B cell (primary cell): ENCODE data around the gene MYLK3. TPM values are rescaled to one million over a fixed set of nuclear protein-coding genes. Genes with fewer than 3 reads are reported as not detected.

Source experiments
- ATAC-seq: fragments of 200-7000 bp; cut with Tn5 transposase; one replicate; pipeline ENCODE4 v1.10.0; 2021; ENCODE audit warnings: low read depth, mild to moderate bottlenecking, moderate number of reproducible peaks, moderate library complexity
- CTCF ChIA-PET: fragments of 350-600 bp; sonication (Branson Sonifier 250); formaldehyde crosslinking; loops from one replicate; lab custom pipeline; 2021; ENCODE audit warnings: antibody characterized with exemption, inconsistent platforms; lab: Charles Lee
- POLR2A ChIA-PET: fragments of 350-600 bp; sonication (Branson Sonifier 250); formaldehyde crosslinking; loops from one replicate; lab custom pipeline; 2021; ENCODE audit warnings: antibody characterized with exemption; lab: Charles Lee
- DNase-seq: peaks from one replicate; pipeline ENCODE4 v3.0.0; 2013
- H2AFZ ChIP-seq: 2 replicates; pipeline ENCODE4 v1.6.1; 2012; ENCODE audit warnings: mild to moderate bottlenecking, low read depth, low read length; ENCODE audit not compliant: insufficient read depth, poor library complexity, severe bottlenecking
- H3K27ac ChIP-seq, 2 donors: 1 replicate in 1 of 2; 2 replicates in 1 of 2; pipeline ENCODE4 v1.5.1; 2012 to 2013; ENCODE audit warnings: low read length in 2 of 2, mild to moderate bottlenecking in 2 of 2, moderate library complexity in 1 of 2
- H3K27me3 ChIP-seq, 4 experiments: fragments of 200-600 bp in 1 of 4; sonication (generic) in 1 of 4; replicated peaks in 1 of 4; 1 replicate in 2 of 4; 2 replicates in 2 of 4; pipeline versions ENCODE4 v1.6.1 to v1.7.0; 2013 to 2016; ENCODE audit warnings: low read length in 3 of 4, mild to moderate bottlenecking in 2 of 4, mixed read lengths in 1 of 4, moderate library complexity in 1 of 4; ENCODE audit not compliant: insufficient read depth in 4 of 4, control insufficient read depth in 3 of 4; ENCODE audit errors: control extremely low read depth in 1 of 4
- H3K36me3 ChIP-seq, 2 experiments: replicated peaks in 1 of 2; 1 replicate in 1 of 2; 2 replicates in 1 of 2; pipeline versions ENCODE4 v1.6.1 to v1.7.1; 2013; ENCODE audit warnings: low read length in 1 of 2; ENCODE audit not compliant: insufficient read depth in 2 of 2, control insufficient read depth in 1 of 2; ENCODE audit errors: control extremely low read depth in 1 of 2, extremely low read depth in 1 of 2
- H3K4me1 ChIP-seq, 2 donors: fragments of 200-600 bp in 1 of 2; sonication (generic) in 1 of 2; 1 replicate in 1 of 2; 2 replicates in 1 of 2; pipeline versions ENCODE4 v1.5.1 to v1.6.1; 2013 to 2017; ENCODE audit warnings: low read length in 2 of 2; ENCODE audit not compliant: control insufficient read depth in 2 of 2, insufficient read depth in 2 of 2
- H3K4me2 ChIP-seq: replicated peaks from 2 replicates; pipeline ENCODE3; 2012; ENCODE audit warnings: mild to moderate bottlenecking, low read depth, low read length; ENCODE audit not compliant: poor library complexity, severe bottlenecking
- H3K4me3 ChIP-seq, 5 experiments: fragments of 200-600 bp in 1 of 5; sonication (generic) in 1 of 5; 1 replicate in 3 of 5; 2 replicates in 2 of 5; pipeline versions ENCODE4 v1.5.1 to v1.7.0; 2011 to 2016; ENCODE audit warnings: low read length in 4 of 5, mild to moderate bottlenecking in 4 of 5, low read depth in 2 of 5, control low read depth in 1 of 5, moderate library complexity in 1 of 5; ENCODE audit not compliant: insufficient read depth in 1 of 5; ENCODE audit errors: control extremely low read depth in 1 of 5, extremely low read depth in 1 of 5
- H3K79me2 ChIP-seq: fragments of 200-600 bp; sonication (generic); one replicate; pipeline ENCODE4 v1.6.0; 2016; ENCODE audit warnings: low read length; ENCODE audit not compliant: control insufficient read depth, insufficient read depth
- H3K9ac ChIP-seq: fragments of 200-600 bp; sonication (generic); 2 replicates; pipeline ENCODE4 v1.6.1; 2017; ENCODE audit warnings: mild to moderate bottlenecking, low read length, moderate library complexity
- H3K9me3 ChIP-seq, 3 donors: one replicate each; pipeline versions ENCODE4 v1.6.1 to v1.7.1; 2013; ENCODE audit warnings: low read length in 2 of 3; ENCODE audit not compliant: control insufficient read depth in 2 of 3, insufficient read depth in 1 of 3; ENCODE audit errors: control extremely low read depth in 1 of 3
- H4K20me1 ChIP-seq: 2 replicates; pipeline ENCODE4 v1.6.0; 2012; ENCODE audit warnings: mild to moderate bottlenecking, low read length; ENCODE audit not compliant: insufficient read depth, control insufficient read depth, poor library complexity, severe bottlenecking
- H3K27ac Mint-ChIP-seq: one replicate; pipeline ENCODE4 v1.8.0; 2021; ENCODE audit warnings: mixed read lengths
- H3K27me3 Mint-ChIP-seq: one replicate; pipeline ENCODE4 v1.8.0; 2021; ENCODE audit warnings: mixed read lengths
- H3K4me1 Mint-ChIP-seq: one replicate; pipeline ENCODE4 v1.8.0; 2021; ENCODE audit warnings: mixed read lengths
- H3K4me3 Mint-ChIP-seq: one replicate; pipeline ENCODE4 v1.8.0; 2021; ENCODE audit warnings: mixed read lengths
- H3K9me3 Mint-ChIP-seq: one replicate; pipeline ENCODE4 v1.8.0; 2022; ENCODE audit warnings: mixed read lengths; ENCODE audit not compliant: insufficient read depth
- CTCF ChIP-seq: fragments of 200-600 bp; IDR thresholded peaks from one replicate; pipeline ENCODE4 v1.8.0; 2022; ENCODE audit warnings: antibody characterized with exemption, mild to moderate bottlenecking
- EZH2 ChIP-seq: IDR thresholded peaks from 2 replicates; pipeline ENCODE4 v1.6.1; 2012; ENCODE audit warnings: borderline replicate concordance, low read depth, mild to moderate bottlenecking, moderate library complexity, low read length; ENCODE audit not compliant: insufficient read depth, poor library complexity, severe bottlenecking
- WGBS: methylation state at CpG from one replicate; pipeline ENCODE4 v1.1.5; 2013; ENCODE audit warnings: missing lambda C conversion rate; ENCODE audit not compliant: insufficient coverage; 5-methylcytosine and 5-hydroxymethylcytosine counted together
- intact Hi-C: fragments of 100-400 bp; cut with micrococcal nuclease; formaldehyde crosslinking; loops from one replicate; pipeline ENCODE4 v1.10.0; 2022
- polyA plus RNA-seq: library from polyadenylated mRNA; depleted of rRNA; stranded (reverse); fragments of >200 nt; gene quantifications from 2 replicates; pipeline ENCODE4 v1.2.3, GENCODE V29; 2012
- total RNA-seq, 2 donors: library from RNA; stranded (reverse); fragments of 120-200 nt in 1 of 2; gene quantifications; 1 replicate in 1 of 2; 2 replicates in 1 of 2; pipeline versions ENCODE4 v1.2.3 to v1.2.4, GENCODE V29; 2013 to 2022

The MYLK3 gene
- total and polyA plus RNA-seq, 2 donors (not counting 1 experiment from before 2014, with no cell fraction given) = 0.01 to 0.10 TPM

GRCh38 chr16:46777804-46778203, 29.7 kb upstream of the MYLK3 start:
- H3K9ac ChIP-seq = no peak overlapping the region
- WGBS = 90% methylated on average over 10 of the region's 12 CpGs
- H3K9me3 Mint-ChIP-seq = no peaks in the 10 kb centered on the region
- no peak overlapping the region for H3K4me2 ChIP-seq
- no peaks in the 10 kb centered on the region for H3K79me2 ChIP-seq
- no peak for DNase-seq
- no peak overlapping the region for H3K27ac ChIP-seq
- H3K9me3 ChIP-seq = peaks cover 0 to 12% (median 0%) of the 10 kb centered on the region in 3 donors
- peaks cover 0 to 4% of the 10 kb centered on the region in 2 donors for H3K4me1 ChIP-seq
- H3K4me3 ChIP-seq = no peak overlapping the region
- intact Hi-C loops = no loop called here
- no peaks in the 10 kb centered on the region for H3K27me3 Mint-ChIP-seq
- peaks cover 12% of the 10 kb centered on the region for H3K4me1 Mint-ChIP-seq
- ATAC-seq = no peak
- CTCF ChIA-PET = no interaction called here
- POLR2A ChIA-PET = no interaction called here
- H4K20me1 ChIP-seq = no peaks in the 10 kb centered on the region
- H3K27me3 ChIP-seq = no peaks in the 10 kb centered on the region
- TF ChIP-seq CTCF (no peak), EZH2 (no peak)
- H3K36me3 ChIP-seq = no peaks in the 10 kb centered on the region
- no peak overlapping the region for H3K4me3 Mint-ChIP-seq
- no peak overlapping the region for H2AFZ ChIP-seq
- H3K27ac Mint-ChIP-seq = no peak overlapping the region

- peaks cover 0 to 12% (median 0%) of the 10 kb centered on the region in 3 donors for H3K9me3 ChIP-seq
- TF ChIP-seq EZH2 (no peak), CTCF (no peak)
- 93% methylated on average over 2 of the region's 4 CpGs for WGBS
- no peaks in the 10 kb centered on the region for H3K27me3 ChIP-seq
- intact Hi-C loops = no loop called here
- no peak overlapping the region for H3K27ac ChIP-seq
- H3K4me3 ChIP-seq = no peak overlapping the region
- H2AFZ ChIP-seq = no peak overlapping the region
- Mint-ChIP-seq H3K4me3 (no peak overlapping the region), H3K4me1 (peaks cover 12% of the 10 kb centered on the region), H3K9me3 (no peaks in the 10 kb centered on the region), H3K27ac (no peak overlapping the region), H3K27me3 (no peaks in the 10 kb centered on the region)
- DNase-seq (no peak), ATAC-seq (no peak)
- ChIA-PET CTCF (no interaction called here), POLR2A (no interaction called here)
- H3K79me2 ChIP-seq = no peaks in the 10 kb centered on the region
- no peaks in the 10 kb centered on the region for H4K20me1 ChIP-seq
- no peaks in the 10 kb centered on the region for H3K36me3 ChIP-seq
- peaks cover 0 to 4% of the 10 kb centered on the region in 2 donors for H3K4me1 ChIP-seq
- H3K9ac ChIP-seq = no peak overlapping the region
- H3K4me2 ChIP-seq = no peak overlapping the region
These were observed 27.1 kb upstream of the MYLK3 start for GRCh38 chr16:46775214-46775613.
